ENCODE measurements around the gene MRPS34.

DNA sequence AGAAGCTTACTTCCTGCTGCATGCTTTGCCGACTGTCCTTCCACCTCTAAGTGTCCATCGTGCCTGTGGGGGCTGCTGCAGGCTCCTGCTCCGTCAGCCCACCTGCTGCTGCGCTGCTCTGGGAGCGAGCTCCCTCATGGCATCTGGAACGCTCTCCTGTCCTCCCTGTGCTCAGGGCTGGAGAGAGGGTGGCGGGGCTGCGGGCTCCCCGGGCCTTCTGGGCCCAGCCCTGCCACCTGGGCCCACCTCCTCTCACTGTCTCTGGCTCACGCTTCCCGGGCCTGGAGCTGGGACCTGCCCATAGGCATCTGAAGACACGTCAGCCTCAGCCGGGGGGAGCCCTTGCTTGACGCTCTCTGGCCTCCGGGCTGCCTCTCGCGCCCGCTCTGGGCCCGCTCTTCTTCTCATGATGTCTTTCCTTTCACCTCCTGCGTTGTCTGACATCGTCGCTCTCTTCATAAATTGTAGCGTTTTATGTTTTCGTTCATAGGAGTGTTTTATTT lies 28.5 kb downstream of the MRPS34 start:
- no peak for TF ChIP-seq EZH2 (IDR thresholded peaks at IDR 0.05; ENCODE audit: low read length)
- TF ChIP-seq, protein P1, sequence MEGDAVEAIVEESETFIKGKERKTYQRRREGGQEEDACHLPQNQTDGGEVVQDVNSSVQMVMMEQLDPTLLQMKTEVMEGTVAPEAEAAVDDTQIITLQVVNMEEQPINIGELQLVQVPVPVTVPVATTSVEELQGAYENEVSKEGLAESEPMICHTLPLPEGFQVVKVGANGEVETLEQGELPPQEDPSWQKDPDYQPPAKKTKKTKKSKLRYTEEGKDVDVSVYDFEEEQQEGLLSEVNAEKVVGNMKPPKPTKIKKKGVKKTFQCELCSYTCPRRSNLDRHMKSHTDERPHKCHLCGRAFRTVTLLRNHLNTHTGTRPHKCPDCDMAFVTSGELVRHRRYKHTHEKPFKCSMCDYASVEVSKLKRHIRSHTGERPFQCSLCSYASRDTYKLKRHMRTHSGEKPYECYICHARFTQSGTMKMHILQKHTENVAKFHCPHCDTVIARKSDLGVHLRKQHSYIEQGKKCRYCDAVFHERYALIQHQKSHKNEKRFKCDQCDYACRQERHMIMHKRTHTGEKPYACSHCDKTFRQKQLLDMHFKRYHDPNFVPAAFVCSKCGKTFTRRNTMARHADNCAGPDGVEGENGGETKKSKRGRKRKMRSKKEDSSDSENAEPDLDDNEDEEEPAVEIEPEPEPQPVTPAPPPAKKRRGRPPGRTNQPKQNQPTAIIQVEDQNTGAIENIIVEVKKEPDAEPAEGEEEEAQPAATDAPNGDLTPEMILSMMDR (optimal IDR thresholded peaks at IDR 0.05 in 1 of 3, IDR thresholded peaks at IDR 0.05 in 1 of 3, conservative IDR thresholded peaks at IDR 0.05 in 1 of 3; ENCODE audit: extremely low read depth in 1 of 3, insufficient read depth in 2 of 3, low read length in 3 of 3): no peak

Data from keratinocyte (primary cell).